Ovary (tissue), 9 donors: Measurements from ENCODE around the gene DNMT1. TPM values are rescaled to one million over a fixed set of nuclear protein-coding genes. Genes with fewer than 3 reads are reported as not detected.

Source experiments
- DNase-seq, 5 donors: peaks; one replicate each; pipeline ENCODE4 v3.0.0-alpha.2; 2019 to 2020
- H3K27ac ChIP-seq, 2 donors: fragments of 200-600 bp; one replicate each; pipeline versions ENCODE4 v1.5.1 to v1.8.0; 2019 to 2022
- H3K27me3 ChIP-seq: fragments of 200-600 bp; one replicate; pipeline ENCODE4 v1.8.0; 2022
- H3K36me3 ChIP-seq: fragments of 200-600 bp; sonication (generic); one replicate; pipeline ENCODE4 v1.5.1; 2019
- H3K4me1 ChIP-seq: one replicate; pipeline ENCODE4 v1.8.1; 2013; ENCODE audit warnings: mild to moderate bottlenecking, moderate library complexity; ENCODE audit not compliant: insufficient read depth
- H3K4me3 ChIP-seq: fragments of 200-600 bp; sonication (generic); one replicate; pipeline ENCODE4 v1.5.1; 2017
- H3K9me3 ChIP-seq, 2 donors: fragments of 200-600 bp in 1 of 2; sonication (generic) in 1 of 2; one replicate each; pipeline versions ENCODE4 v1.5.1 to v1.8.1; 2013 to 2019; ENCODE audit warnings: mild to moderate bottlenecking in 1 of 2, moderate library complexity in 1 of 2
- EP300 ChIP-seq: sonication (generic); formaldehyde crosslinking; IDR thresholded peaks from one replicate; pipeline ENCODE4 v1.6.1; 2017; ENCODE audit warnings: antibody characterized with exemption
- POLR2A ChIP-seq: fragments of 450-650 bp; IDR thresholded peaks from one replicate; pipeline ENCODE4 v1.6.1; 2017; ENCODE audit warnings: antibody characterized with exemption, mild to moderate bottlenecking, moderate library complexity
- WGBS, 3 donors: extraction: QIAGEN DNeasy Blood & Tissue Kit in 1 of 3; methylation state at CpG; one replicate each; pipeline versions ENCODE4 v1.1.5 to v1.1.7; 2013 to 2017; 5-methylcytosine and 5-hydroxymethylcytosine counted together
- intact Hi-C, 4 donors: fragments of 100-400 bp; cut with DNase I; formaldehyde crosslinking; loops; one replicate each; pipeline versions ENCODE4 v1.11.0 to v1.15.1; 2022 to 2023
- polyA plus RNA-seq, 2 donors: library from polyadenylated mRNA; stranded (reverse); fragments of 200-250 nt in 1 of 2; fragments of 350-450 nt in 1 of 2; fragmentation: Illumina TruSeq in 1 of 2; extraction: RNeasy Lipid Tissue Mini Kit (QIAGEN cat#74804) in 1 of 2; gene quantifications; one replicate each; pipeline ENCODE4 v1.2.3, GENCODE V29; 2013 to 2014
- total RNA-seq, 7 donors: library from RNA; depleted of rRNA in 2 of 7; stranded (reverse); fragments of >200 nt in 2 of 7; fragmentation: NEBNext Ultra II Directional in 3 of 7; extraction: Animal tissue kit (Norgen Biotek cat#: 25700) in 3 of 7; gene quantifications; one replicate each; pipeline versions ENCODE4 v1.1.0 to v1.2.4, GENCODE V29; 2016 to 2023
- TF ChIP-seq, protein P1 (sequence below), 3 donors: fragments of 450-650 bp in 2 of 3; fragments of 200-600 bp in 1 of 3; IDR thresholded peaks; one replicate each; pipeline versions ENCODE4 v1.5.1 to v1.8.0; 2016 to 2022; ENCODE audit warnings: antibody characterized with exemption in 3 of 3, mild to moderate bottlenecking in 1 of 3
- donor health status: DM: no; HTN: no; CAD: no; lungs with moderate emphysema.
- donor health status: DM: no; HTN: no; CAD: no.
- donor health status: Bipolar disorder and iron deficiency.
- donor health status: DM: yes; HTN: yes; CAD: no.
- donor health status: DM: no; HTN: no; CAD: no.
- donor health status: DM: yes; HTN: yes; CAD: no.

The DNMT1 gene
- total and polyA plus RNA-seq, 9 donors, result 19.8 to 74.2 (median 41.8) TPM

DNA sequence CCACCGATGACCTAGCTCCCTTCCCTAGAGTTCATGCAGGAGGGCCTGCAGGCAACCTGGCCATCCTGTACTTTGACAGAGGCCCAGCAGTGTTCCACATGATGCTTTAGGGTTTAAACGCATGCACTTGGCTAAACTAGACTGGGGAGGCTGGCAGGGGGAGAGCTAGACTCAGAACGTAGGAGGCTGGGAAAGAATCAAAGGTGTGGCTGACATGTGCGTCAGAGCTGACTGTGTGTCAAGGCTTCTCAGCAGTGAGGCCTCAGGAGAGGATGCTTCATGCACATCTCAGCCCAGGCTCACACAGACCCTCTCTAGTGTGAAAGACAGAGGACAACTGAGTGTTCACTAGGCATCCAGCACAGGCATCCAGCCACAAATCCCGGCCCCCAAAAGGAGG lies 28.7 kb downstream of the DNMT1 start:
- intact Hi-C loops, result no loop called here
- no peak for DNase-seq
- 87 to 95% (median 90%) methylated on average over 5 of the region's 5 CpGs for WGBS, 3 donors
- H3K36me3 ChIP-seq, result no peaks in the 10 kb centered on the region
- TF ChIP-seq, protein P1, sequence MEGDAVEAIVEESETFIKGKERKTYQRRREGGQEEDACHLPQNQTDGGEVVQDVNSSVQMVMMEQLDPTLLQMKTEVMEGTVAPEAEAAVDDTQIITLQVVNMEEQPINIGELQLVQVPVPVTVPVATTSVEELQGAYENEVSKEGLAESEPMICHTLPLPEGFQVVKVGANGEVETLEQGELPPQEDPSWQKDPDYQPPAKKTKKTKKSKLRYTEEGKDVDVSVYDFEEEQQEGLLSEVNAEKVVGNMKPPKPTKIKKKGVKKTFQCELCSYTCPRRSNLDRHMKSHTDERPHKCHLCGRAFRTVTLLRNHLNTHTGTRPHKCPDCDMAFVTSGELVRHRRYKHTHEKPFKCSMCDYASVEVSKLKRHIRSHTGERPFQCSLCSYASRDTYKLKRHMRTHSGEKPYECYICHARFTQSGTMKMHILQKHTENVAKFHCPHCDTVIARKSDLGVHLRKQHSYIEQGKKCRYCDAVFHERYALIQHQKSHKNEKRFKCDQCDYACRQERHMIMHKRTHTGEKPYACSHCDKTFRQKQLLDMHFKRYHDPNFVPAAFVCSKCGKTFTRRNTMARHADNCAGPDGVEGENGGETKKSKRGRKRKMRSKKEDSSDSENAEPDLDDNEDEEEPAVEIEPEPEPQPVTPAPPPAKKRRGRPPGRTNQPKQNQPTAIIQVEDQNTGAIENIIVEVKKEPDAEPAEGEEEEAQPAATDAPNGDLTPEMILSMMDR (IDR thresholded peaks at IDR 0.05), result no peak
- TF ChIP-seq POLR2A (no peak), EP300 (no peak)
- H3K27me3 ChIP-seq, result no peaks in the 10 kb centered on the region
- H3K4me1 ChIP-seq, result no peaks in the 10 kb centered on the region
- H3K9me3 ChIP-seq, result no peaks in the 10 kb centered on the region
- no peak overlapping the region for H3K27ac ChIP-seq
- no peak overlapping the region for H3K4me3 ChIP-seq

DNA sequence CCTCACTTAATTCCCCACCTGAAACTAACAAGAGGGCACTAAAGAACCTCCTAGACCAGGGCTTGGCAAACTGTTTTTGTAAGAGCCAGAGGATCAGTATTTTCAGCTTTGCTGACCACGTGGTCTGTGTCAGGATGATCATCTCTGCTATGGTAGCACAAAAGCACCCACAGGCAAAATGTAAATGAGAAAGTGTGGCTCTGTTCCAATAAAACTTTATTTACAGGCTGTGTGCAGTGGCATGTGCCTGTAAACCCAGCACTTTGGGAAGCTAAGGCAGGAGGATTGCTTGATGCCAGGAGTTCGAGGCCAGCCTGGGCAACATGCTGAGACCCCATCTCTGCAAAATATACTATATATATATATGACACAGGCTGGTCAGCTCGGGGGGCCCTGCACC lies 31.2 kb downstream of the DNMT1 start:
- 88 to 94% (median 93%) methylated on average over 3 of the region's 3 CpGs for WGBS, 3 donors
- no peaks in the 10 kb centered on the region for H3K36me3 ChIP-seq
- H3K9me3 ChIP-seq, result no peaks in the 10 kb centered on the region
- H3K4me1 ChIP-seq, result no peaks in the 10 kb centered on the region
- TF ChIP-seq EP300, result no peak
- TF ChIP-seq POLR2A, result no peak
- TF ChIP-seq, protein P1 (IDR thresholded peaks at IDR 0.05), result no peak
- no peak for DNase-seq
- intact Hi-C loops, result no loop called here
- no peak overlapping the region for H3K4me3 ChIP-seq
- no peak overlapping the region for H3K27ac ChIP-seq
- no peaks in the 10 kb centered on the region for H3K27me3 ChIP-seq

DNA sequence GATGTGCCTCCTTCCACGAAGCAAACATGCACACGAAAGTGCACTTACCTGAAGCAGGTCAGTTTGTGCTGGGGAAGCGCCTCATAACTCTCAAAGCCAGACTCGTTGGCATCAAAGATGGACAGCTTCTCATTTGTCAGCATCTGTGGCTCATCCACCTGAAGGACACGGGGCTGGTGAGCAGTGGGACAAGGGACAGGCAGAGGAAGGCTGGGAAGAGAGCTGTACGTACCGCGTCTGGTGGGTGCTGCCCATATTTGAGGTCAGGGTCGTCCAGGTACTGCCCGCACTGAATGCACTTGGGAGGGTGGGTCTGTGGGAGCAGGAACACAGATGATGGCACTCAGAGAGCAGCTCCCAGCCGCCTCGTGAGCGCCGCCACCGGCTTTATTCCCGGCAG lies 35.1 kb downstream of the DNMT1 start:
- intact Hi-C loops, result no loop called here
- Histone ChIP-seq H3K27ac (no peak overlapping the region), H3K4me1 (no peaks in the 10 kb centered on the region), H3K4me3 (no peak overlapping the region), H3K9me3 (no peaks in the 10 kb centered on the region), H3K27me3 (no peaks in the 10 kb centered on the region), H3K36me3 (no peaks in the 10 kb centered on the region)
- 85 to 87% (median 86%) methylated on average over 16 of the region's 16 CpGs for WGBS, 3 donors
- TF ChIP-seq EP300, result no peak
- TF ChIP-seq, protein P1 (IDR thresholded peaks at IDR 0.05), result no peak
- no peak for TF ChIP-seq POLR2A
- no peak for DNase-seq

DNA sequence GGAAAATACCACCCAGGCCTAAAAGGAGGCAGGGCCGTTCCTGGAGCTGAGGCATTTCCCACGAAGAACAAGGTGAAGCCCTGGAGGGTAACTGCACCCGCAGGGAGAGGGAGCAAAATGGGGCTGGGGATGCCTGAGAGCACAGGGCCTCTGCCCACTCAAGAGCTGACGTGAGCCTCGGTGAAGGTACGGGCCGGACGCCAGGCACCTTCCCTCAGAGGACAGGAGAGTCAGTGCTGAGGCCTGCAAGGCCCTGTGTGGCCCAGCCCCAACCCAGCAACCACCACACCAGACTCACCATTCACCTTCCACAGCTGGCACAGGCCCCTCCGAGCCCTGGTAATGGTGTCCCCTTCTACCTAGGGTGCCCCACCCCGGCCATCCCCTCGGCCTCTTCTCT lies 36.3 kb downstream of the DNMT1 start:
- Histone ChIP-seq H3K27me3 (no peaks in the 10 kb centered on the region), H3K9me3 (no peaks in the 10 kb centered on the region), H3K4me1 (no peaks in the 10 kb centered on the region), H3K27ac (no peak overlapping the region), H3K4me3 (no peak overlapping the region), H3K36me3 (no peaks in the 10 kb centered on the region)
- intact Hi-C loops, result no loop called here
- TF ChIP-seq, protein P1 (IDR thresholded peaks at IDR 0.05), result no peak
- TF ChIP-seq POLR2A (no peak), EP300 (no peak)
- no peak for DNase-seq
- 90 to 94% (median 93%) methylated on average over 11 of the region's 11 CpGs for WGBS, 3 donors

DNA sequence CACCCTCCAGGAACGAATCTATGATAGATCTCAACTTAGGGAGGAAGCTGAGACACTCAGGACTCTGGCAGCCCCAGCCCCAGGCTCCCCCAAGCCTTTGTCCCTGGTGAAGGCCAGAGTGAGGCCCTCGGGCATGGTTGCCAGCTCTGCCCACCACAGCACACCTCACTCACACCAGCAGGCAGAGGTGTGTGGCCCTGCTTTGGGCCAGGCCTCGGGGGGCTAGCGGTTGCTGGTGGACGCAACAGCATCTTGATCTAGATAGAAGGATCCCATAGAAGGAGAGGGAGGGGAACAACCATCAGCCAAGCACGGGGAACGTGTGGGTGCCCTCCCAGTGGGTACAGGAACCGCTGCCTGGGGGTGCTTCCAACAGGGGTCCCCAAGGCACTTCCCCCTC lies 36.7 kb downstream of the DNMT1 start:
- TF ChIP-seq, protein P1 (IDR thresholded peaks at IDR 0.05), result no peak
- TF ChIP-seq EP300 (no peak), POLR2A (no peak)
- no peaks in the 10 kb centered on the region for H3K36me3 ChIP-seq
- H3K4me1 ChIP-seq, result no peaks in the 10 kb centered on the region
- 84 to 91% (median 88%) methylated on average over 8 of the region's 8 CpGs for WGBS, 3 donors
- intact Hi-C loops, result no loop called here
- no peaks in the 10 kb centered on the region for H3K27me3 ChIP-seq
- H3K4me3 ChIP-seq, result no peak overlapping the region
- H3K27ac ChIP-seq, result no peak overlapping the region
- no peaks in the 10 kb centered on the region for H3K9me3 ChIP-seq
- no peak for DNase-seq
